T-cell (primary cell): ENCODE measurements around the gene ST8SIA6. TPM values are rescaled to one million over a fixed set of nuclear protein-coding genes. Genes with fewer than 3 reads are reported as not detected.
"Not testable (repeated sequence)": the region's sequence is repeated elsewhere in the genome, so short reads cannot be mapped to it uniquely, and the experiment has no call there.

Experiments
- ATAC-seq, 4 experiments: fragments of 200-7000 bp in 3 of 4; fragments of 150-1000 bp in 1 of 4; cut with Tn5 transposase; replicated peaks in 1 of 4; 1 replicate in 3 of 4; 2 replicates in 1 of 4; pipeline ENCODE4 v1.10.0; 2021; ENCODE audit warnings: moderate library complexity in 3 of 4, mild to moderate bottlenecking in 2 of 4, moderate number of reproducible peaks in 1 of 4
- CTCF ChIA-PET, 2 donors: fragments of 300-600 bp; sonication (Branson Sonifier 250); formaldehyde crosslinking; loops; one replicate each; lab custom pipeline; 2022; ENCODE audit warnings: antibody characterized with exemption in 2 of 2; lab: Charles Lee
- POLR2A ChIA-PET, 2 donors: fragments of 300-600 bp; sonication (Branson Sonifier 250); formaldehyde crosslinking; loops; one replicate each; lab custom pipeline; 2022; ENCODE audit warnings: antibody characterized with exemption in 2 of 2; lab: Charles Lee
- DNase-seq, 35 experiments: peaks; one replicate each; pipeline versions ENCODE4 v3.0.0 to v3.0.0-alpha.2; 2013 to 2023
- H3K27ac ChIP-seq: one replicate; pipeline ENCODE4 v1.5.1; 2013; ENCODE audit warnings: low read length
- H3K27me3 ChIP-seq, 2 experiments: replicated peaks in 1 of 2; 1 replicate in 1 of 2; 2 replicates in 1 of 2; pipeline versions ENCODE4 v1.6.1 to v1.7.0; 2013; ENCODE audit warnings: low read length in 1 of 2, mixed read lengths in 1 of 2; ENCODE audit not compliant: control insufficient read depth in 2 of 2, insufficient read depth in 2 of 2; ENCODE audit errors: extremely low read depth in 1 of 2
- H3K36me3 ChIP-seq, 2 donors: 1 replicate in 1 of 2; 2 replicates in 1 of 2; pipeline versions ENCODE4 v1.6.1 to v1.7.0; 2013; ENCODE audit warnings: low read length in 1 of 2; ENCODE audit not compliant: control insufficient read depth in 2 of 2, insufficient read depth in 1 of 2; ENCODE audit errors: extremely low read depth in 1 of 2
- H3K4me1 ChIP-seq, 2 experiments: 1 replicate in 1 of 2; 2 replicates in 1 of 2; pipeline versions ENCODE4 v1.6.1 to v1.7.0; 2013; ENCODE audit warnings: low read length in 2 of 2, mixed read lengths in 1 of 2; ENCODE audit not compliant: insufficient read depth in 2 of 2, control insufficient read depth in 1 of 2; ENCODE audit errors: extremely low read depth in 1 of 2
- H3K4me3 ChIP-seq, 2 donors: 1 replicate in 1 of 2; 2 replicates in 1 of 2; pipeline versions ENCODE4 v1.5.1 to v1.7.0; 2013; ENCODE audit warnings: mild to moderate bottlenecking in 2 of 2, low read length in 1 of 2, moderate library complexity in 1 of 2; ENCODE audit not compliant: control insufficient read depth in 1 of 2; ENCODE audit errors: extremely low read depth in 1 of 2
- H3K9me3 ChIP-seq: 2 replicates; pipeline ENCODE4 v1.7.0; 2013
- H3K27ac Mint-ChIP-seq, 2 donors: one replicate each; pipeline ENCODE4 v1.8.0; 2020 to 2021; ENCODE audit warnings: mild to moderate bottlenecking in 2 of 2, mixed read lengths in 2 of 2
- H3K27me3 Mint-ChIP-seq, 2 donors: one replicate each; pipeline ENCODE4 v1.8.0; 2021 to 2022; ENCODE audit warnings: mixed read lengths in 2 of 2
- H3K36me3 Mint-ChIP-seq: one replicate; pipeline ENCODE4 v1.8.0; 2021; ENCODE audit warnings: mixed read lengths
- H3K4me1 Mint-ChIP-seq, 3 donors: one replicate each; pipeline ENCODE4 v1.8.0; 2020 to 2022; ENCODE audit warnings: mixed read lengths in 3 of 3, mild to moderate bottlenecking in 1 of 3
- H3K4me3 Mint-ChIP-seq, 3 donors: one replicate each; pipeline ENCODE4 v1.8.0; 2020 to 2022; ENCODE audit warnings: mild to moderate bottlenecking in 3 of 3, mixed read lengths in 3 of 3, moderate library complexity in 3 of 3
- H3K9me3 Mint-ChIP-seq, 3 donors: one replicate each; pipeline ENCODE4 v1.8.0; 2020 to 2022; ENCODE audit warnings: mixed read lengths in 3 of 3
- WGBS: methylation state at CpG from one replicate; pipeline ENCODE4 v1.1.5; 2013; ENCODE audit warnings: missing lambda C conversion rate; ENCODE audit not compliant: insufficient coverage; 5-methylcytosine and 5-hydroxymethylcytosine counted together
- total RNA-seq, 35 experiments: library from RNA in 6 of 35; stranded (reverse) in 6 of 35; fragments of 120-200 nt in 1 of 35; gene quantifications; one replicate each; pipeline versions ENCODE4 v1.2.1 to v1.2.4 and lab custom pipeline; 2013 to 2026

The ST8SIA6 gene
- total RNA-seq, 5 donors from 2014 or later (not counting 1 experiment from before 2014, with no cell fraction given), result 0.95 to 4.0 (median 1.7) TPM

DNA sequence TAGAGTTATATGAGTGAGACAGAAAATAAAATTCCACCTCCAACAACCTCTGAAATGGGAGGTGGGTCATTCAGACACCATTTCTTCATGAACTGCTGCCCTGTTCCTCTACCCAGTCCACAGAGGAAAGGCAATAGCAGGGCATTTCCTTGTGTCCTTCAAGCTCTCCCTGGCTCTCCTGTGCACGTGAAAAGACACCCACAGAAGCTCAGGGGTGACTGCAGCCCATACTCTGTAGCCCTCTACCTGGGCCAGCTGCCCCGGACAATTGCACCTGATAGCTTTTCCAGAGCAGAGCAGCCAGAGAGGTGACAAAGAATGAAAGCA lies 10.0 kb downstream of the ST8SIA6 start:
- H3K9me3 ChIP-seq, result peaks cover 5% of the 10 kb centered on the region
- peak overlapping the region; percentile 27 for H3K27ac ChIP-seq
- Mint-ChIP-seq H3K27me3 (peaks cover 6 to 8% of the 10 kb centered on the region in 2 donors), H3K4me3 (peak overlapping the region in 1 of 3 donors; percentile 51), H3K27ac (peak overlapping the region; percentile 29 to 57), H3K4me1 (peaks cover 13 to 14% (median 14%) of the 10 kb centered on the region in 3 donors), H3K9me3 (peaks cover under 1 to 8% (median 7%) of the 10 kb centered on the region in 3 donors), H3K36me3 (peaks cover 9% of the 10 kb centered on the region)
- no peak overlapping the region for H3K4me3 ChIP-seq
- H3K4me1 ChIP-seq, result peaks cover 0 to 5% of the 10 kb centered on the region in 2 experiments
- H3K27me3 ChIP-seq, result peaks cover 0 to 3% of the 10 kb centered on the region in 2 experiments
- ATAC-seq (peak in 3 of 4 experiments; percentile 37 to 57 (median 41)), DNase-seq (no peak)
- ChIA-PET CTCF (interaction anchor here (1.5 to 2.0 kb wide), 2 partner anchors 9 to 35 kb away, joined by 3 to 5 read pairs; no protein-coding TSS in a partner anchor), POLR2A (no interaction called here)
- 25% methylated on average over 2 of the region's 2 CpGs for WGBS
- no peaks in the 10 kb centered on the region for H3K36me3 ChIP-seq

GRCh38 chr10:17443707-17444387 lies 10.5 kb downstream of the ST8SIA6 start:
- WGBS, result 7% methylated on average over 3 of the region's 11 CpGs
- Histone ChIP-seq H3K36me3 (no peaks in the 10 kb centered on the region), H3K27me3 (peaks cover 0 to 3% of the 10 kb centered on the region in 2 experiments), H3K27ac (no peak overlapping the region), H3K4me1 (peaks cover 0 to 5% of the 10 kb centered on the region in 2 experiments), H3K4me3 (no peak overlapping the region), H3K9me3 (no peaks in the 10 kb centered on the region)
- peak overlapping the region in 2 of 3 donors; percentile 29 to 51 for H3K4me3 Mint-ChIP-seq
- H3K4me1 Mint-ChIP-seq, result peaks cover 13 to 14% (median 14%) of the 10 kb centered on the region in 3 donors
- H3K36me3 Mint-ChIP-seq, result peaks cover 7% of the 10 kb centered on the region
- POLR2A ChIA-PET, result no interaction called here
- CTCF ChIA-PET, result interaction anchor here in 1 of 2 donors (2.0 kb wide), 1 partner anchor 35 kb away, joined by 5 read pairs; no protein-coding TSS in a partner anchor
- ATAC-seq, result peak; percentile 52 to 95 (median 80)
- peak in 1 of 35 experiments; percentile 64 for DNase-seq
- peak overlapping the region; percentile 29 to 57 for H3K27ac Mint-ChIP-seq
- peaks cover 0 to 6% (median 4%) of the 10 kb centered on the region in 3 donors for H3K9me3 Mint-ChIP-seq
- H3K27me3 Mint-ChIP-seq, result peaks cover 6 to 8% of the 10 kb centered on the region in 2 donors

DNA sequence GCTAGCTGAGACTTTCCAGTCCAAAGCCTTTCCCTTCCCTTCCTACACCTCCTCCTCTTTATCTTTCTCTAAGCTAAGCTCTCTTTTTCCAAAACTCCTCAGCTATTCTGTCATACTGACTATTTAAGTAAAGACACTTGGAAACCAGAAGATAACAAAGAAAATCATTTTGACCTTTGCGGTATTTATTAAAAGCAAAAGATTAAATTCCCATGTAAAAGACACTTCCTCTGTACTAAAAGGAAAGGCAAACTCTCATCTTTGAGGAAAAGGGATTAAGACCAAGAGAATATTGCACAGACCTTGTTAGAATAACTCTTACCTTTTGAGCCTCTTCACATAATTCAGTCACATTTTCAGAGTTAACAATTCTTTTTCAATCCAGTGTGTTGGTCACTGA lies 15.8 kb downstream of the ST8SIA6 start:
- Histone ChIP-seq H3K4me1 (no peaks in the 10 kb centered on the region), H3K9me3 (no peaks in the 10 kb centered on the region), H3K27ac (no peak overlapping the region), H3K36me3 (no peaks in the 10 kb centered on the region), H3K4me3 (no peak overlapping the region), H3K27me3 (peaks cover 0 to 3% of the 10 kb centered on the region in 2 experiments)
- H3K27me3 Mint-ChIP-seq, result peaks cover 5% of the 10 kb centered on the region in 2 donors
- POLR2A ChIA-PET, result interaction anchor here in 1 of 2 donors (0.6 kb wide), 1 partner anchor 29 kb away, joined by 4 read pairs; no protein-coding TSS in a partner anchor
- H3K9me3 Mint-ChIP-seq, result peaks cover 0 to 5% (median 4%) of the 10 kb centered on the region in 3 donors
- H3K36me3 Mint-ChIP-seq, result no peaks in the 10 kb centered on the region
- CTCF ChIA-PET, result interaction anchor here in 1 of 2 donors (0.9 to 1.7 kb wide), 2 partner anchors 9 to 29 kb away, joined by 3 to 4 read pairs; no protein-coding TSS in a partner anchor
- ATAC-seq, result no peak
- no peak overlapping the region for H3K27ac Mint-ChIP-seq
- DNase-seq, result no peak
- peaks cover 1 to 7% (median 2%) of the 10 kb centered on the region in 3 donors for H3K4me1 Mint-ChIP-seq
- no peak overlapping the region for H3K4me3 Mint-ChIP-seq
- no CpG with 5 or more reads among the region's 1 CpG for WGBS

DNA sequence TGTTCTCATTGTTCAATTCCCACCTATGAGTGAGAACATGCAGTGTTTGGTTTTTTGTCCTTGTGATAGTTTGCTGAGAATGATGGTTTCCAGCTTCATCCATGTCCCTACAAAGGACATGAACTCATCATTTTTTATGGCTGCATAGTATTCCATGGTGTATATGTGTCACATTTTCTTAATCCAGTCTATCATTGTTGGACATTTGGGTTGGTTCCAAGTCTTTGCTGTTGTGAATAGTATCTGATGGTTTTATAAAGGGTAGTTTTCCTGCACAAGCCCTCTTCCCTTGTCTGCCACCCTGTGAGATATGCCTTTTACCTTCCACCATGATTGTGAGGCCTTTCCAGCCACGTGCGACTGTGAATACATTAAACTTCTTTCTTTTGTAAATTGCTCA lies 17.8 kb downstream of the ST8SIA6 start:
- H3K27me3 ChIP-seq, H3K27me3 Mint-ChIP-seq, DNase-seq, H3K4me1 ChIP-seq, H3K36me3 Mint-ChIP-seq, H3K27ac Mint-ChIP-seq, H3K4me1 Mint-ChIP-seq, H3K9me3 Mint-ChIP-seq, H3K4me3 ChIP-seq, ATAC-seq, POLR2A ChIA-PET, H3K4me3 Mint-ChIP-seq, H3K9me3 ChIP-seq, H3K27ac ChIP-seq, H3K36me3 ChIP-seq: not testable (repeated sequence)
- WGBS, result 94% methylated on average over 2 of the region's 2 CpGs
- CTCF ChIA-PET, result interaction anchor here in 1 of 2 donors (1.2 kb wide), 1 partner anchor 28 kb away, joined by 5 read pairs; no protein-coding TSS in a partner anchor

DNA sequence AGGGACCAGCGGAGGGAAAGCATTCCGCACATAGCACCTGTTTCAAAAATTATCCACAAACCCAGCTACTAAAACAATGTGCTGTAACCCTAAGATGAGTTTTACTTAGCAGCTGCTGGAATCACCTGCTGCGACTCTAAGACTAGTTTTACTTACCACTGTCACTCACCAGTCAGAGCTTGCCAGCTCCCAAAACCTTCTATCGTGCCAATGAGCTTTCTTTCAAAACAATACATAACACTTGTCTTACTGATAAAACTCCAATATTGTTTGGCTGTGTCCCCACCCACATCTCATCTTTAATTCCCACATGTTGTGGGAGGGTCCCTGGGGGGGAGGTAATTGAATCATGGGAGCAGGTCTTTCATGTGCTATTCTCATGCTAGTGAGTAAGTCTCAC lies 18.4 kb downstream of the ST8SIA6 start:
- H3K27ac ChIP-seq, result no peak overlapping the region
- WGBS, result no CpG with 5 or more reads among the region's 4 CpGs
- no peak overlapping the region for H3K27ac Mint-ChIP-seq
- no peaks in the 10 kb centered on the region for H3K9me3 ChIP-seq
- H3K36me3 ChIP-seq, result no peaks in the 10 kb centered on the region
- no peak overlapping the region for H3K4me3 ChIP-seq
- peaks cover 0 to 5% (median 4%) of the 10 kb centered on the region in 3 donors for H3K9me3 Mint-ChIP-seq
- POLR2A ChIA-PET, result no interaction called here
- peaks cover 0 to 3% of the 10 kb centered on the region in 2 experiments for H3K27me3 ChIP-seq
- H3K4me3 Mint-ChIP-seq, result no peak overlapping the region
- ATAC-seq (no peak), DNase-seq (no peak)
- H3K4me1 ChIP-seq, result peaks cover 0 to 2% of the 10 kb centered on the region in 2 experiments
- CTCF ChIA-PET, result interaction anchor here (0.5 to 1.5 kb wide), 3 partner anchors 9 to 32 kb away, joined by 3 to 8 read pairs (median 5); no protein-coding TSS in a partner anchor
- H3K4me1 Mint-ChIP-seq, result peaks cover 3 to 8% (median 7%) of the 10 kb centered on the region in 3 donors
- peaks cover 5 to 8% of the 10 kb centered on the region in 2 donors for H3K27me3 Mint-ChIP-seq
- H3K36me3 Mint-ChIP-seq, result no peaks in the 10 kb centered on the region

DNA sequence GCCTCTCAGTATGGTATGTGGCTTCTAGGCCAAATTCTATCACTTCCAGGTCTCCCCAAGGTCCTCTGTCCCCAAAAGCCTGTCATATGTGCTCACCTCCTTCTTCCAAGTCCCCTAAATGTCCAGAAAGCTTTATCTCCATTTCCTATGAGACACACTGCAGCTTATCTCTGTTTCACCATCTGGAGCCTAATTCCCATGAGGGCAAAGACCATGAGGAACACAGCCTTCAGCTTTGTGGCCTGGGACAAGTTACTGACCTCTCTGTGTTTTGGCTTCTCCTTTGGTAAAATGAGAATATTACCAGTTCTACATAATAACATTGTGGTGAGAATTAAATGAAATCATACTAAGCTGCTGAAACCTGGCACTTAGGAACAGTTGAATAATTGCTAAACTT lies 19.2 kb downstream of the ST8SIA6 start:
- Histone ChIP-seq H3K27me3 (no peaks in the 10 kb centered on the region), H3K36me3 (no peaks in the 10 kb centered on the region), H3K27ac (no peak overlapping the region), H3K4me1 (peaks cover 4 to 5% of the 10 kb centered on the region in 2 experiments), H3K9me3 (no peaks in the 10 kb centered on the region), H3K4me3 (no peak overlapping the region)
- H3K4me3 Mint-ChIP-seq, result no peak overlapping the region
- H3K27ac Mint-ChIP-seq, result no peak overlapping the region
- ATAC-seq (no peak), DNase-seq (no peak)
- H3K27me3 Mint-ChIP-seq, result peaks cover 5 to 8% of the 10 kb centered on the region in 2 donors
- CTCF ChIA-PET, result interaction anchor here (0.5 to 1.5 kb wide), 4 partner anchors 10 to 32 kb away, joined by 3 to 8 read pairs (median 4); no protein-coding TSS in a partner anchor
- H3K4me1 Mint-ChIP-seq, result peaks cover 10 to 15% (median 14%) of the 10 kb centered on the region in 3 donors
- peaks cover 0 to 5% (median 4%) of the 10 kb centered on the region in 3 donors for H3K9me3 Mint-ChIP-seq
- H3K36me3 Mint-ChIP-seq, result no peaks in the 10 kb centered on the region
- POLR2A ChIA-PET, result no interaction called here
